ENCODE measurements around the gene FBRS.
"Not testable (repeated sequence)": the region's sequence is repeated elsewhere in the genome, so short reads cannot be mapped to it uniquely, and the experiment has no call there.

The FBRS gene

DNA sequence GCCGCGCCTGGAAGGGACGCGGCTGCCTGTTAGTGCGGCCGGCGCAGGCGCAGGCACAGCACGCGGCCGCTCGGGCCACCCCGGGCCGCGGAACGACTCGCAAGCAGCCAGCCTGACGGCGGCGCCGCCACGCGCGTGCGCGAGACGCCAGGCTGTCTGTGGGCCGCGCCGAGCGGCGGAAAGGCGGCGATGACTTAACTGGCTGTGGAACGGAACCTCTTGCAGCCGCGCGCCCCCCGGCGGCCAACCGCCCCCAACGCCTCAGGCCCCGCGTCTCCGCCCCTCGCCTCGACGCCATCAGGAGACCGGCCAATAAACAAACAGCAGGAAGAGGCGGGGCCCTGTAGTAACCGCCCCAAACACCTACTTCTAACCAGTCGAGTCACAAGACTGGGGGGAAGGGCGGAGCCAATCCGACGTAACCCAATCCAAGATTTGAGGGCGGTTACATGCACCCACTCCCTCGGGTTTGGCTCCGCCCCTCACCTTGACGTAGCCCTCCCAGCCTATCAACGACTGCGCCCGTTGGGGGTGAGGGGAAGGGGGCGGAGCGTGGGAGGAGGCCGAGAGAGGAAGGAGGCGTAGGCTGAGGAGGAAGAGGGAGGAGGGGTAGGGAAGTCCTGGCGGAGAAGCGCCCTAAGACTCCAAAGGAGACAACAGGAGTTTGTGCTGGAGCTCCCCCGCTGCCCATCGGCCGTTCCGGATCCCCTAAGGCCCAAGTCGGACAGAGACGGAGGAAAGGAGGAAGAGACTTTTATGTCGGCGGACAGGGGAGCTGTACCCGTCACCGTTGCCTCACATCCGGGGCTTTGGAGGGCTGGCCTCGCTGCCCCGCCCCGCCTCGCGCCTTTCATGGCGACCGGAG is at the start of gene FBRS:
FBRS (plus strand) TSS at position 566 of the 865 bp plus-strand sequence. CDS start 1,088 bp downstream, outside the sequence.
- Mint-ChIP-seq H3K9me3 (no peaks in the 10 kb centered on the region), H3K4me1 (peaks cover 40% of the 10 kb centered on the region), H3K4me3 (peak within 1 kb of the TSS; percentile 94), H3K27me3 (no peaks in the 10 kb centered on the region), H3K36me3 (peaks cover 16% of the 10 kb centered on the region), H3K27ac (peak within 1 kb of the TSS; percentile 100)

DNA sequence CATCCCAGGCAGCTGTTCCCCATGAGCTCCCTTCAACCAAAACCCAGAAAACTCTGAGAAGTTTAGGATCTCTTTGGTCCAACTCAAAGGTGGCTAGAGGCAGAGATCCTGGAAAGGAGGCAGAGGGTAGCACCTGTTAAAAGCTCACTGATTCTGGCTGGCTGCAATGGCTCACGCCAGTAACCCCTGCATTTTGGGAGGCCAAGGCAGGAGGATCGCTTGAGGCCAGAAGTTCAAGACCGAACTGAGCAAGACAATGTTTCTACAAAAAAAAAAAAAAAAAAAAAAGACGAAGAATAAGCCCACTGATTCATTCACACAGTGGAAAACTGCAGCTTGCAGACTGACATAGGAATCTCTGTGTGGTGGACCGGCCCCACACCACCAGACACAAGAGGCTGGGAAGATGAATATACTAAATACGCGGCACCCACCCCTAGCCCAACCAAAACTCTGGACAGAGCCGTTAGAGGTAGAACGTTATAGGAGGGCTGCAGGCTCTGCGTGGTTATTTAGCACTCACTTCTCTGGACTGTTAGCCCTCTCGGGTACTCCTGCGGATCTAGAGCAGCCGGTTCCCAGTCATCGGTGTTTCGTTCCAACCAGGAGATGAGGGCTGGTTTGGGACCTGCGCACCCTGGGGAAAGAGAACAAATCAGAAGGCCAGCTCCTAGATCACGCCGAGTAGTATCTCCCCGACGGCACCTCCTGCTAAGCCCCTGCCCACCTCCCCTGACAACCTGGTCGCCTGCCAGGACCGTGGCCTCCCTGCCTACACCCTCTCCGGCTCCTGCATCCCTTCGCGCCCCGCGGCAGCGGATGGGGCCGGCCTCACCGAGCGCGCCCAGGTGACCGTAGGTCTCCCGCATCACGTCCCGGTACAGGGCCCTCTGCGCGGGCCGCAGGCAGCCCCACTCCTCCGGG is 49.0 kb upstream of the FBRS start:
- Mint-ChIP-seq H3K4me3 (peak overlapping the region; percentile 95), H3K9me3 (no peaks in the 10 kb centered on the region), H3K27ac (peak overlapping the region; percentile 83), H3K36me3 (peaks cover 8% of the 10 kb centered on the region), H3K27me3 (no peaks in the 10 kb centered on the region), H3K4me1 (peaks cover 27% of the 10 kb centered on the region)

GRCh38 chr16:30609926-30610839 is 48.0 kb upstream of the FBRS start, which contains the start of gene ZNF689:
Gene ZNF689 (minus strand): TSS chr16:30610389. CDS start chr16:30610041, 348 bp downstream.
- H3K36me3 Mint-ChIP-seq: peaks cover 7% of the 10 kb centered on the region
- H3K27me3 Mint-ChIP-seq: no peaks in the 10 kb centered on the region
- H3K27ac Mint-ChIP-seq: peak within 1 kb of the TSS; percentile 98
- peaks cover 27% of the 10 kb centered on the region for H3K4me1 Mint-ChIP-seq
- H3K4me3 Mint-ChIP-seq: peak within 1 kb of the TSS; percentile 95
- no peaks in the 10 kb centered on the region for H3K9me3 Mint-ChIP-seq

- H3K9me3 Mint-ChIP-seq: no peaks in the 10 kb centered on the region
- peaks cover 1% of the 10 kb centered on the region for H3K4me1 Mint-ChIP-seq
- H3K4me3 Mint-ChIP-seq: no peak overlapping the region
- H3K27ac Mint-ChIP-seq: no peak overlapping the region
- no peaks in the 10 kb centered on the region for H3K36me3 Mint-ChIP-seq
- H3K27me3 Mint-ChIP-seq: no peaks in the 10 kb centered on the region
Measured at GRCh38 chr16:30615358-30616091, 42.7 kb upstream of the FBRS start.

DNA sequence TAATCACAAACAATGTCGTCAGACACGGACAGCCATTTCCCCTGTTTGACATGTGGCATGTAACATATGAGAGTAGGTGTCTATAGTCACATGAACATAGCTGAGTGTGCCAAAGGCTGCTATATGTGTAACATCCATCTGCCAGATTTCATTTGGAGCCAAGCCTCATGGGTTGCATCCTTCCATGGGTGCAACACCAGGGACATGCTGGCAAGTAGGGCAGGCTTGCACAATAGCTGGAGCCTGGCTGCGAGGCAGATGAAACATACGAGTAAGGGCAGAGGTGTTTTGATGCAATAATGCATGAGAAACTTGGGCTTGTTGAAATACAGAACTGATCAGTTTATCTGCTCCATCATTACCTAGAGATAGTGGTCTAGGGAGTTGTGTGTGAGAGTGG is 39.0 kb upstream of the FBRS start:
- no peak overlapping the region for H3K4me3 Mint-ChIP-seq
- H3K27me3 Mint-ChIP-seq: no peaks in the 10 kb centered on the region
- no peak overlapping the region for H3K27ac Mint-ChIP-seq
- H3K9me3 Mint-ChIP-seq: no peaks in the 10 kb centered on the region
- no peaks in the 10 kb centered on the region for H3K36me3 Mint-ChIP-seq
- no peaks in the 10 kb centered on the region for H3K4me1 Mint-ChIP-seq

DNA sequence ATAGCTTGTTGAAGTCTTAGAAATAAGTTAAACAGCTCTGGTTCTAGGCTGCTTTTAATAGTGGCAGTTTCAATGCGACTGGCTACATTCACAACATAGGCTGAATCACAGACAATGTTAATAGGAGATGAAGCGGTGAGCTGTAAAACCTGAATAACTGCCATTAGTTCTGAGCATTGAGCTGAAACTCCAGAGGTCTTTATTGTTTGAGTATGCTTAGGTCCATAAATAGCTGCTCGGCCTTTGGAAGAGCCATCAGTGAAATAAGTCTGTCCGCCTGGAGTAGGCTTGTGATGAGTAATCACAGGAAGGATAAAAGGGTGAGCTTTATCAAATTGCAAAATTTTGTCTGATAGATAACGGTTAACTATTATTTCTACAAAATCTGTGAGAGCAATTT is 38.6 kb upstream of the FBRS start:
- Mint-ChIP-seq H3K9me3 (no peaks in the 10 kb centered on the region), H3K4me3 (no peak overlapping the region), H3K36me3 (no peaks in the 10 kb centered on the region), H3K27me3 (no peaks in the 10 kb centered on the region), H3K4me1 (no peaks in the 10 kb centered on the region), H3K27ac (no peak overlapping the region)

DNA sequence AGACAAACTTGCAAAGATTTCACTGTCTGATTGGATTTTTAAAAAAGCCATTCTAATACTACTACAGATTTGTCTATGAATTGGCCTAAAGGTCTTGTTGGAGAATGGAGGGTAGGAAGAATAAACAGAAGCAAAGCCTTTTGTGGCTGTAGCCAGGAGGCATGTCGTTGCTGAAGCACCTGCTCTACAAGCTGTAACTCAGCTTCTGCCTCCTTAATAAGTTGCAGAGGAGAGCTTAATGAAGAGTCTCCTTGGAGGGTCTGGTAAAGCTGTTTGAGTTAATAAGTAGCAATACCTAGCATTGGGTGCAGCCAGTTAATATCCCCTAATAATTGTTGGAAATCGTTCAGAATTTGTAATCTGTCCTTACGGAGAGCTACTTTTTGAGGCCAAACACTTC is 38.1 kb upstream of the FBRS start:
- no peaks in the 10 kb centered on the region for H3K36me3 Mint-ChIP-seq

DNA sequence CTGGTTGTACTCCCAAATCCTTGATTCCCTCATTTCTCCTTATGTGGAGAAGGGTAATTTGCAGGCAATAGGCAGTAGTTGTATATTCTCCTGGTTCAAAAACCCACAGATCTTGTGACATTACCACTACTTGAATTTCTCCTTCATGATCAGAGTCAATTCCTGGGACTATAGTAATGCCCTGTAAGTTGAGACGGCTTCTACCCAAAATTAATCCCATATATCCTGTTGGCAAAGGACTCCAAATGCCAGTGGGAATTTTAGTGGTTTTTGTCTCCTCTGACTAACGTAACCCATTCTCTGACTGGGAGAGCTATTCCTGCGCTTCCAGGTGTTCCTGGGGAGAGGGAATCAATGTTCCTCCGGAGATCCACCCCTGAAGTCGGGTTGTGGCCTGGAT is 36.5 kb upstream of the FBRS start:
- H3K36me3 Mint-ChIP-seq: no peaks in the 10 kb centered on the region
- no peaks in the 10 kb centered on the region for H3K27me3 Mint-ChIP-seq
- H3K9me3 Mint-ChIP-seq: no peaks in the 10 kb centered on the region
- no peak overlapping the region for H3K4me3 Mint-ChIP-seq
- no peaks in the 10 kb centered on the region for H3K4me1 Mint-ChIP-seq
- no peak overlapping the region for H3K27ac Mint-ChIP-seq

More for the DNA sequence above, 38.1 kb upstream of the FBRS start:
- Mint-ChIP-seq H3K4me3 (no peak overlapping the region), H3K9me3 (no peaks in the 10 kb centered on the region), H3K27ac (no peak overlapping the region), H3K27me3 (no peaks in the 10 kb centered on the region), H3K4me1 (no peaks in the 10 kb centered on the region)

DNA sequence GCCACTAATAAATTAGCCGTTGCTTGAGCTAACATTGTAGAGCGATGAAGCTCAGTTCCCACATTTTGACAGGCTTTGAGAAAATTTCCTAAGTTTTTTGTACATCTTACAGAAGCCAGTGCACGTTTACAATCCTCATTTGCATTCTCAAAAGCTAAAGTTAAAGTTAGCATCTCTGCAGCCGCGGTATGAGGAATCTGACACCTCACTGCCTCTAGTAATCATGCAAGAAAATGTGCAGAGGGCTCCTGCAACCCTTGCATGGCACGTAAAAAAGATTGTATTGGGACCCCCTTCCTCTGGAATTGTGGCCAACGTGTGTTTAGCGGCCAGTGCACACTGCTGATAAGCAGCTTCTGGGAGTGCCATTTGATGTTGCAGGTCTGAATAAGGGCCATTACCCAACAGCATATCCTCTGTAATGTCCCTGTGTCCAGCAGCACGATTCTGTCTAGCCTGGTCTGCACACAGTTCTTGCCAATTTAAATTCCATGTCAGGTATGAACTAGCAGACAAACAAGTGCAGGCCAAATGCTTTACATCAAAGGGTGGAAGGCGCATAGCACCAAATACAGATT is 35.7 kb upstream of the FBRS start:
- no peaks in the 10 kb centered on the region for H3K27me3 Mint-ChIP-seq
- H3K36me3 Mint-ChIP-seq: no peaks in the 10 kb centered on the region
- no peak overlapping the region for H3K4me3 Mint-ChIP-seq
- H3K27ac Mint-ChIP-seq: no peak overlapping the region
- no peaks in the 10 kb centered on the region for H3K4me1 Mint-ChIP-seq
- H3K9me3 Mint-ChIP-seq: no peaks in the 10 kb centered on the region

DNA sequence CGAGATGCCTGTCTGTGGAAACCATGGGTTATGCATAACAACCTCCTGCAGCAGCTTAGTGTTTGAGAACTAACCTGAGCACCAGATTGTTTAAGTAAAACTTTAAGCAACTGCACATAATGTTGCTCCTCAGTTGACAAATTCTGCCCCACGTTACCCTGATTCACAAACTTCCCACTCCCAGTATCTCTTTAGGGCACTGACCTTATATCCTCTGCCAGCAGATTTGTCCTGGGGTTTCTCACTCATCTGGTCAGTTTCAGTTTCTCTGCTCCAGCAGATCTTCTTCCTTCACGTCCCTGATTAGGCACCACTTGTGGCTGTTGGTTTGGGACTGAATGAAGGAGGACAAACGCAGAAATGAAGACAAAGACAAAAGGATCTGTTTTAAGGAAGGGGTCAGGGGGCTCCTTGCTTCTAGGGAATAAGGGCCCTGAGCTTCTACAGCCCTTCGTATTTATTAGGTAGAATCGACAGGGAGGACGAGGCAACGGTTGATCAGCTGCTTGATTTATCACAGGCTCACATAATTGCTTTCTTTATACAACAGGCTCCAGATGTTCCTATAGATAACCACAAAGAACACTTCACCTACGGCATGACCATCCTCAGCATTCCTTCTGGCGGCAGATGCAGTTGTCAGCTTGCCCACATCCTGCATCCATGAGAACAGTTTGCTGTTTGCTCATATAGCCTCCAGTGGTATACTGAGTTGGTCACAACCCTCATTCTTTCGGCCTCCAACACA is 34.5 kb upstream of the FBRS start:
- H3K27me3 Mint-ChIP-seq: no peaks in the 10 kb centered on the region
- H3K36me3 Mint-ChIP-seq: no peaks in the 10 kb centered on the region
- H3K4me1 Mint-ChIP-seq: peaks cover 3% of the 10 kb centered on the region
- no peak overlapping the region for H3K27ac Mint-ChIP-seq
- no peak overlapping the region for H3K4me3 Mint-ChIP-seq
- no peaks in the 10 kb centered on the region for H3K9me3 Mint-ChIP-seq

- Mint-ChIP-seq H3K36me3 (no peaks in the 10 kb centered on the region), H3K4me1 (peaks cover 5% of the 10 kb centered on the region), H3K27ac (no peak overlapping the region), H3K4me3 (no peak overlapping the region), H3K9me3 (no peaks in the 10 kb centered on the region), H3K27me3 (no peaks in the 10 kb centered on the region)
Measured at GRCh38 chr16:30626236-30626635, 32.0 kb upstream of the FBRS start.

DNA sequence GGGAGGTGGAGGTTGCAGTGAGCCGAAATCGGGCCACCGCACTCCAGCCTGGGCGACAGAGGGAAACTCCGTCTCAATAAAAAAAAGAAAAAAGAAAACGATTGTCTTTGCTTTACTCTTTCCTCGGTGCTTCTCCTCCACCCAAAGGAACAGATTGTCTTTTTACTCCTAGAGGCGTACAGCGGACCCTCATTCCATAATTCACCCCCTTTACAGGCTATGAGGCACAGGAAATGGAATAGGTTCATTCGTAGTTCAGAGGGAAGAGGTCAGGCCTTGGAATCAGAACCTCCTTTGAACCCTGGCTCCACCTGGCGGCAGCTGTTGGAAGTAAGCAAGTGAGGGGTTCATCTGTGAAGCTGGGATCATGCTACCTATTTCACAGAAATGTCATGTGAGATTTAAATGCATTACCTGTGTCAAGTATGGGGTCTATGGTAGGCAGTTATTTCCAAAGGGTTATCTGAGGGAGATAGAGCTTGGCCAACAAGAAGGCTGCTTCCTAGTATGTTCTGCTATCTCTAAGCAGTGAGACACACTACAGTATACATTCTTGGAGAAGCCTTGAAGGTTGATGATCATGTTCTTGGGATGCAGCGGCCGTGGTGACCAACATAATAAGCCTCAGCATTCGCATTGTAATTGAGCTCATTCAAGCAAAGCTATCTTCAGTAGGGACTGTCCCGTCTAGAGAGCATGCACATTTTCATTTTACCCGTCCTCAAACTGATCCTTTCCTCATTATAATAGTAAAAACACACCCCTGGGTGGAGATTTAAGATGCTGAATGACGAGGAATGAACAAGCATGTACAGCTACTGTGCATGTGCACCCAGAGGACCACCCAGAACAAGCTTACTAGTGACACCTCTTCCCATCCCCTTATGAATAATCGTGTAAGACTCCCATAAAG is 29.3 kb upstream of the FBRS start:
- Mint-ChIP-seq H3K36me3 (no peaks in the 10 kb centered on the region), H3K4me3 (peak overlapping the region; percentile 81), H3K4me1 (peaks cover 7% of the 10 kb centered on the region), H3K9me3 (no peaks in the 10 kb centered on the region), H3K27ac (peak overlapping the region; percentile 36), H3K27me3 (no peaks in the 10 kb centered on the region)

DNA sequence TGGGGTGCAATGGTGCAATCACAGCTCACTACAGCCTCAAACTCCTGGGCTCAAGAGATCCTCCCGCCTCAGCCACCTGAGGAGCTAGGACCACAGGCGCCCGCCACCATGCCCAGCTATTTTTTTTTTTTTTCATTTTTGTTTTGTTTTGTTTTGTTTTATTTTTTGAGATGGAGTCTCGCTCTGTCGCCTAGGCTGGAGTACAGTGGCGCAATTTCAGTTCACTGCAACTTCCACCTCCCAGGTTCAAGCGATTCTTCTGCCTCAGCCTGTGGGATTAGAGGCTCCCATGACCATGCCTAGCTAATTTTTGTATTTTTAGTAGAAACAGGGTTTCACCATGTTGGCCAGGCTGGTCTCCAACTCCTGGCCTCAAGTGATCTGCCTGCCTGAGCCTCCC is 25.8 kb upstream of the FBRS start:
- H3K36me3 Mint-ChIP-seq, H3K27ac Mint-ChIP-seq, H3K9me3 Mint-ChIP-seq, H3K4me3 Mint-ChIP-seq, H3K27me3 Mint-ChIP-seq: not testable (repeated sequence)
- H3K4me1 Mint-ChIP-seq: peaks cover 22% of the 10 kb centered on the region
